Erythroblast (primary cell): ENCODE data around the gene ESAM.

Experiments
- GATA1 ChIP-seq: IDR thresholded peaks from 2 replicates; pipeline ENCODE4 v1.6.1; 2011; ENCODE audit warnings: low read depth, mild to moderate bottlenecking, control low read depth, low read length, moderate library complexity
- POLR2A ChIP-seq: IDR thresholded peaks from 2 replicates; pipeline ENCODE4 v1.6.1; 2011; ENCODE audit warnings: mild to moderate bottlenecking, low read length

DNA sequence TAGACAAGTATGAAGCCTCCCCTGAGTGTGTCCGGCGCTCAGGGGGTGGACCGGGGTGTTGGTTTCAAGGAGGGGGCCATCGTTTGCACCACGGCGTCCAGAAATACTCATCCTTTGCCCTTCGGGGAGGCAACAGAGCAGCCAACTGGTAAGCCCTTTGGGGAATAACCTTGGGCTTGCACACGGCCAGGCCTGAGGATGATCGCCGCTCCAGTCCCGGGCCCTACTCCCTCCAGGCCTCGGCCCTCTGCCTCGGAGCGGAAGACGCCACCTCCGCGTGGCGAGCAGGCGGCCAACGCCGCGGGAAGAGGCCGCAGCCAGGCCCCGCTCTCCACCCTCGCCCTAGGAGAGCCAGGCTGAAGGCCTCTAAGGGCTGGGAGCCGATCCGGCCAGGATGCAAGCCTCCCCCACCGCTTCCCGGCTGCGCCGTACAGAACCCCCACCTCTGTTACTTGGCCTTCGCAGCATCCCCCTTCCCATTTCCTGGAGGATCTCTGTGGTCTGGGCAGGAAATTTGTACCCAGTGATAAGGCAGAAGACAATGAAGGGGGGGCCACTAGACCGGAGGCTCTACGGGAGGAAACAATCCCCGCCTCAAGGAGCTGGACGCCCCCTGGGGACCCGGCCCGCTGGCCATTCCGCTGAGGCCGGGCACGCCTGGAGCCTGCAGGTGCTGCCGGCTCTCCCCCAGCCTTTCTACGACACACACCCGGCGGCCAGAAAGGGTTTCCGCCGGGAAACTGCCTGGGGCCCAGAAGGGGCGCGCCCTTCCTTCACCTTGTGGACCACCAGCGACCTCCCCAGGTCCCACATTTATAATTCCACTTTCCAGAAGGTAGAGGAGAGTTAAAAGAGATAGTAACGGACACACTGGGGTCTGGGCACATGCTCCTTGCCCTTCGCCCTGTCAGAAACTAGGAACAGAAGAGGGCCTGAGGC lies 2.6 kb downstream of the ESAM start:
- TF ChIP-seq POLR2A (no peak), GATA1 (no peak)
